ENCODE results near the gene ARHGEF19. TPM values are rescaled to one million over a fixed set of nuclear protein-coding genes. Genes with fewer than 3 reads are reported as not detected.
"Not testable (repeated sequence)": the region's sequence is repeated elsewhere in the genome, so short reads cannot be mapped to it uniquely, and the experiment has no call there.

The ARHGEF19 gene
- total RNA-seq (ENCODE audit: low replicate concordance): 20.2 and 29.5 TPM in 2 replicates
- long read RNA-seq, partial matches to known transcripts: 5 of 7 reads
- long read RNA-seq, other reads (novel, unspliced or antisense): 2 of 7 reads

- peak within 1 kb of the TSS; percentile 78 for H3K4me3 Mint-ChIP-seq
- peaks cover 10% of the 10 kb centered on the region for H3K27me3 Mint-ChIP-seq
- peak within 1 kb of the TSS; percentile 36 for H3K27ac Mint-ChIP-seq
- no peaks in the 10 kb centered on the region for H3K9me3 Mint-ChIP-seq
- TF ChIP-seq CTCF (conservative IDR thresholded peaks at IDR 0.05): no peak
- no peaks in the 10 kb centered on the region for H3K36me3 Mint-ChIP-seq
- peaks cover 36% of the 10 kb centered on the region for H3K4me1 Mint-ChIP-seq (ENCODE audit: unreplicated experiment)
- no peak for DNase-seq (ENCODE audit: extremely low spot score, unreplicated experiment)
Measured at GRCh38 chr1:16212251-16212961, at the start of gene ARHGEF19. TSS of gene ARHGEF19 (minus strand) at chr1:16212652. CDS start at chr1:16209054, 3,598 bp downstream.

DNA sequence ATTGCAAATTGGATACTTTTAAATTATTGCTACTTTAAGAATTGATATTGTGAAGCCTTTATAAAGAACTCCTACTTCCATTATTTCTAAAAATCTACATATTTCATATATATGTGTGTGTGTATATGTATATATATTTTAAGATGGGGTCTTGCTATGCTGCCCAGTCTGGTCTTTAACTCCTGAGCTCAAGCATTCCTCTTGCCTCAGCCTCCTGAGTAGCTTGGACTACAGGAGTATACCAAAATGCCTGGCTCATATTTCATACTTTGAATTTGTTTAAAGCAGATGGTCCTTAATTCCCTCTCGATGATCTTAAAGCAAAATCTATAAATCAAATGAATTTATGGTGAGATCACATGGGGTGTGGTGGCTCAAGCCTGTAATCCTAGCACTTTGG is 49.6 kb upstream of the ARHGEF19 start:
- H3K4me3 Mint-ChIP-seq: no peak overlapping the region
- TF ChIP-seq CTCF (conservative IDR thresholded peaks at IDR 0.05): no peak
- no peak for DNase-seq (ENCODE audit: extremely low spot score, unreplicated experiment)

DNA sequence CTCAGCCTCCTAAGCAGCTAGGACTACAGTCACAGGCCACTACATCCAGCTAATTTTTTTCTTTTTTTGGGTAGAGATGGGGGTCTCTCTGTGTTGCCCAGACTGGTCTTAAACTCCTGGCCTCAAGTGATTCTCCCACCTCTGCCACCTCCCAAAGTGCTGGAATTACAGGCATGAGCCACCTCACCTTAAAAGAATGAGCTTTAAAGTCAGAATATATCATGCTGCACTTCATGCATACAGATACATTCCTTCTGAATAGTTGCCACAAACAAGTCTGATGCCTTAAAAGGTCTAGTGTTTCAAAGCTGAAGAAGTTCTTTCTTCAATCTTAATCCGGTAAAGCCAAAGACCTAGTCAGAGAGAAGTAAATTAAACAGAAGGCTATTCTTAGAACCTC is 48.4 kb upstream of the ARHGEF19 start:
- TF ChIP-seq CTCF (conservative IDR thresholded peaks at IDR 0.05): no peak
- H3K4me3 Mint-ChIP-seq: no peak overlapping the region
- no peaks in the 10 kb centered on the region for H3K4me1 Mint-ChIP-seq (ENCODE audit: unreplicated experiment)
- no peak for DNase-seq (ENCODE audit: extremely low spot score, unreplicated experiment)
- peaks cover 9% of the 10 kb centered on the region for H3K36me3 Mint-ChIP-seq
- peak overlapping the region; percentile 48 for H3K27ac Mint-ChIP-seq
- H3K27me3 Mint-ChIP-seq: no peaks in the 10 kb centered on the region
- no peaks in the 10 kb centered on the region for H3K9me3 Mint-ChIP-seq

More for the DNA sequence above, 49.6 kb upstream of the ARHGEF19 start:
- H3K36me3 Mint-ChIP-seq: peaks cover 5% of the 10 kb centered on the region
- no peaks in the 10 kb centered on the region for H3K9me3 Mint-ChIP-seq
- H3K27ac Mint-ChIP-seq: no peak overlapping the region
- peaks cover 8% of the 10 kb centered on the region for H3K4me1 Mint-ChIP-seq (ENCODE audit: unreplicated experiment)
- H3K27me3 Mint-ChIP-seq: no peaks in the 10 kb centered on the region

DNA sequence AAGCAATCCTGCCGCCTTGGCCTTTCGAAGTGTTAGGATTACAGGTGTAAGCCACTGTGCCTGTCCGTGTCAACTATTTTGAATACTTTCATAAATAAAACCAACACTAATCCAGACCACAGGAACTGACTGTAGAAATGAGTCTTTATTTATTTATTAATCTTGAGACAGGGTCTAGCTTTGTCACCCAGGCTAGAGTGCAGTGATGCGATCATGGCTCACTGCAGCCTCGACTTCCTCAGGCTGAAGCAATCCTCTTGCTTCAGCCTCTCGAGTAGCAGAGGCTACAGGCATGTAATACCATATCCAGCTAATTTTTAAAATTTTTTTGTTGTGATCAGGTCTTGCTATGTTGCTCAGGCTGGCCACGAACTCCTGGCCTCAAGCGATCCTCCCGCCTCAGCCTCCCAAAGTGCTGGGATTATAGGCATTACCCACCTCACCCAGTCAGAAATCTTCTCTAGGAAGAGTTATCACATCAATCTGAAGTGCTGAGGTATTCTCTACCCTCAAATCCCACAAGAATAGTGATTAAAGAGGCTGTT is 46.2 kb upstream of the ARHGEF19 start:
- no peak for DNase-seq (ENCODE audit: extremely low spot score, unreplicated experiment)
- no peaks in the 10 kb centered on the region for H3K9me3 Mint-ChIP-seq
- TF ChIP-seq CTCF (conservative IDR thresholded peaks at IDR 0.05): no peak
- no peaks in the 10 kb centered on the region for H3K27me3 Mint-ChIP-seq
- peaks cover 9% of the 10 kb centered on the region for H3K36me3 Mint-ChIP-seq
- no peak overlapping the region for H3K27ac Mint-ChIP-seq
- H3K4me3 Mint-ChIP-seq: no peak overlapping the region
- H3K4me1 Mint-ChIP-seq (ENCODE audit: unreplicated experiment): no peaks in the 10 kb centered on the region

DNA sequence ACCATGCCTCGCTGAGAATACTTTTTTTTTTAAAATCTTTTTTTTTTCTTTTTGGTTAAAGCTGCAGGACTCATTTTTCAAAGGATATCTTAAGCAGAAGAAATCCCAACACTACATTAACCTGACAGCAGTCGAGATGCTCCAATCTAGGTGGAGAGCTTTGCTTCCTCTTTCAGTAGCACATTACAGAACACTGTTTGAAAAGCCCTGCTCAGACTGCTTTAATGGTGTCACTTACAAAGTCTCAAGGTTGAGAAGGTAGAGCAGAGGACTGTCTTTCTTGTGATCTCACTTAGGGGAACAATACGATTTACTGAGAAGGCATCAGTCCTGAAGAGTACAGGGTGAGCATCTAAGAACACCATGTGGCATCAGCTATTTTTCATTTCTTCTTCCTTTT is 45.5 kb upstream of the ARHGEF19 start:
- Mint-ChIP-seq H3K36me3 (peaks cover 9% of the 10 kb centered on the region), H3K4me1 (ENCODE audit: unreplicated experiment) (no peaks in the 10 kb centered on the region), H3K27ac (no peak overlapping the region), H3K9me3 (no peaks in the 10 kb centered on the region), H3K4me3 (no peak overlapping the region), H3K27me3 (no peaks in the 10 kb centered on the region)
- DNase-seq (ENCODE audit: extremely low spot score, unreplicated experiment): no peak
- no peak for TF ChIP-seq CTCF (conservative IDR thresholded peaks at IDR 0.05)

DNA sequence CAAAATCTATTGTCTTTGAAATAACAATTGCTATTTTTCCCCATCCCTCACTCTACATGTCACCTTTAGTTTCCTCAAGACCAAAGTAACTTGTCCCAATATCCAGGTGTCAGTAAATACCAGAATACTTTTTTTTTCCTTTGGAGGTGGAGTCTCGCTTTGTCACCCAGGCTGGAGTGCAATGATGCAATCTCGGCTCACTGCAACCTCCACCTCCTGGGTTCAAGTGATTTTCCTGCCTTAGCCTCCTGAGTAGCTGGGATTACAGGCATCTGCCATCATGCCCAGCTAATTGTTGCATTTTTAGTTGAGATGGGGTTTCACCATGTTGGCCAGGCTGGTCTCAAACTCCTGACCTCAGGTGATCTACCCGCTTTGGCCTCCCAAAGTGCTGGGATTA is 45.1 kb upstream of the ARHGEF19 start:
- not testable (repeated sequence) for DNase-seq (ENCODE audit: extremely low spot score, unreplicated experiment); H3K36me3 Mint-ChIP-seq; H3K27me3 Mint-ChIP-seq; H3K9me3 Mint-ChIP-seq; H3K4me3 Mint-ChIP-seq; H3K4me1 Mint-ChIP-seq (ENCODE audit: unreplicated experiment); H3K27ac Mint-ChIP-seq

Measured in type B pancreatic cell (in vitro differentiated cells).